GM18870 (cell line): Measurements from ENCODE around the gene C22orf23.

Experiments used
- ATAC-seq: cut with Tn5 transposase; IDR thresholded peaks from one replicate; pipeline ENCODE4 v1.9.1; 2021; ENCODE audit warnings: moderate library complexity; ENCODE audit not compliant: unreplicated experiment

Gene C22orf23

GRCh38 chr22:37926771-37927636 lies 26.4 kb downstream of the C22orf23 start:
- no peak for ATAC-seq

GRCh38 chr22:37926358-37926757 lies 27.0 kb downstream of the C22orf23 start:
- ATAC-seq, result no peak

- ATAC-seq, result no peak
Observed at GRCh38 chr22:37925767-37926166, 27.6 kb downstream of the C22orf23 start.

- no peak for ATAC-seq
Observed at GRCh38 chr22:37925330-37925729, 28.1 kb downstream of the C22orf23 start.

- no peak for ATAC-seq
Observed at GRCh38 chr22:37924386-37925065, 28.9 kb downstream of the C22orf23 start.

- ATAC-seq, result no peak
Observed at GRCh38 chr22:37923927-37924326, 29.5 kb downstream of the C22orf23 start.

GRCh38 chr22:37922191-37922590 lies 31.2 kb downstream of the C22orf23 start:
- no peak for ATAC-seq

- no peak for ATAC-seq
Observed at GRCh38 chr22:37920126-37920525, 33.3 kb downstream of the C22orf23 start.

- no peak for ATAC-seq
Observed at GRCh38 chr22:37918580-37919270, 34.7 kb downstream of the C22orf23 start.

GRCh38 chr22:37917874-37918548 lies 35.4 kb downstream of the C22orf23 start:
- no peak for ATAC-seq

GRCh38 chr22:37916311-37916710 lies 37.1 kb downstream of the C22orf23 start:
- no peak for ATAC-seq

- ATAC-seq, result no peak
Observed at GRCh38 chr22:37913233-37913721, 40.1 kb downstream of the C22orf23 start.

GRCh38 chr22:37912171-37912570 lies 41.2 kb downstream of the C22orf23 start:
- ATAC-seq, result no peak

GRCh38 chr22:37911697-37912096 lies 41.7 kb downstream of the C22orf23 start:
- ATAC-seq, result no peak

GRCh38 chr22:37910890-37911672 lies 42.3 kb downstream of the C22orf23 start:
- ATAC-seq, result no peak

- ATAC-seq, result no peak
Observed at GRCh38 chr22:37909766-37910165, 43.6 kb downstream of the C22orf23 start.

GRCh38 chr22:37907036-37907954 lies 46.1 kb downstream of the C22orf23 start:
- no peak for ATAC-seq

- no peak for ATAC-seq
Observed at GRCh38 chr22:37906364-37907008, 46.9 kb downstream of the C22orf23 start.
